K562 treated with DMSO at 1 percent for 12 hours (cell line): ENCODE results near the gene TAS2R19. TPM values are rescaled to one million over a fixed set of nuclear protein-coding genes. Genes with fewer than 3 reads are reported as not detected.

Experiments
- total RNA-seq: library from RNA; unstranded; fragments of 300-600 nt; gene quantifications from 2 replicates; pipeline ENCODE4 v1.2.3, GENCODE V29; 2022; ENCODE audit not compliant: insufficient read depth

Gene TAS2R19, protein sequence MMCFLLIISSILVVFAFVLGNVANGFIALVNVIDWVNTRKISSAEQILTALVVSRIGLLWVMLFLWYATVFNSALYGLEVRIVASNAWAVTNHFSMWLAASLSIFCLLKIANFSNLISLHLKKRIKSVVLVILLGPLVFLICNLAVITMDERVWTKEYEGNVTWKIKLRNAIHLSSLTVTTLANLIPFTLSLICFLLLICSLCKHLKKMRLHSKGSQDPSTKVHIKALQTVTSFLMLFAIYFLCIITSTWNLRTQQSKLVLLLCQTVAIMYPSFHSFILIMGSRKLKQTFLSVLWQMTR
- not detected in 2 replicates for total RNA-seq

GRCh38 chr12:11022520-11022919, at the start of gene TAS2R19:
Gene TAS2R19, minus strand, starts transcription at chr12:11022620. Its CDS starts 49 bp downstream, at chr12:11022571.

DNA sequence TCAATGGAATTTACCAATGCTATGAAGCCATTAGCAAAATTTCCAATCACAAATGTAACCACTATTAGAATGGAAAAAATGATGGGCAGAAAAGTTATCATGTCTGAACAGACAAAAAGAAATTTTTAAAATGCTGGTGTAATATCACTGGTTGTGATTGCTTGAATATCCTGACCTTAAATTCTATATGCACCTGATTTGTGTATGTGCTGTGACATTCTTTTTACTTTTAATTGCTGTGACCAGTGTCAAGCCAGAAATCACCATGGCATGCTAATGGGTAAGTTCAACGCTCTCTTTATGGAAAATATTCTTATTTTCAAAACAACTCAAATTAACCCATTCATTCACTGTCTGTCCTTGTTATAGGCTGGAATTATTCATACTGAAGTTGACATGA, 39.8 kb upstream of the TAS2R19 start, which contains the start of gene TAS2R46:
Gene TAS2R46 (minus strand): TSS at position 101 of the 400 bp plus-strand sequence. CDS start 0 bp downstream, at position 101.

GRCh38 chr12:11031307-11031706, 8.9 kb upstream of the TAS2R19 start, which contains the start of gene TAS2R31:
Gene TAS2R31, minus strand, starts transcription at chr12:11031407. Its CDS starts 72 bp downstream, at chr12:11031335.

DNA sequence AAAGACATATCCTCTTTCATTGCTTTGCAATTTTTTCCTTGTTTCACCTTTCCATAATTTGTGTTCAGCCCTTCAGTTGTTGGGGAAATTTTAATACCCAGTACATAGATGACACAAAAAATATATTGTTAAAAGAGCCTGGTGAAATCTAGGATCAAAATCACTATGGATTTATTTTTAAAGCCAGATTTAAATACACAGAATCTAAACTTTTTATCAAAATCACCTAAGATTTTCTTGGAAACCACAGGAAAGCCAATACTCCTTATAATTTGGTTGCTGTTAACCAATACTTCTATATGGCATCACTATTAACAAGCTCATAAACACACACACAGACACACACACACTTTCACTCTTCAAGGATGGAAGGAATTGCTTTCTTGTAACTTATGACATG, 24.2 kb downstream of the TAS2R19 start, which contains the start of gene TAS2R20:
Gene TAS2R20 (minus strand): TSS at position 101 of the 400 bp plus-strand sequence. CDS start 429 bp downstream, outside the sequence.

DNA sequence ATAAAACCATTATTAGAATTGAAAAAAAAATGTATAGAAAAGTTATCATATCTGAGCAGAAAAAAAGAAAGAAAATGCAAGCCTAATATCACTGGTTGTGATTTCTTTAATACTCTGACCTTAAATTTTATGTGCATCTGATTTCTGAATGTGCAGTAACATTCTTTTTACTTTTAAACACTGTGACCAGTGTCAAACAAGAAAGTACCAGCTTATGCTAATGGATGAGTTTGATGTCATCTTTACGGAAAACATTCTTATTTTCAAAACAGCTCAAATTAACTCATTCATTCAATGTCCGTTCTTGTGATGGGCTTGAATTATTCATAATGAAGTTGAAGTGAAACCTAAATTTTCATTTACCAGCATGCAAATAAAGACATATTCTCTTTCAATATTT, 35.6 kb downstream of the TAS2R19 start, which contains the start of gene TAS2R50:
Gene TAS2R50 (minus strand): TSS at position 101 of the 400 bp plus-strand sequence. CDS start 52 bp downstream, at position 49.

Other genes with a start within 250 kb of the TAS2R19 start
- gene TAS2R7, start 220.0 kb downstream of the TAS2R19 start, total RNA-seq, result not detected in 2 replicates
- gene TAS2R8, start 215.3 kb downstream of the TAS2R19 start, total RNA-seq, result not detected in 2 replicates
- not detected in 2 replicates for gene TAS2R9, start 212.5 kb downstream of the TAS2R19 start, total RNA-seq
- not detected in 2 replicates for gene TAS2R10, start 196.3 kb downstream of the TAS2R19 start, total RNA-seq
- gene PRR4, start 173.1 kb downstream of the TAS2R19 start, total RNA-seq, result not detected in 2 replicates
- 4.3 and 5.0 TPM in 2 replicates for gene PRH1, start 138.4 kb downstream of the TAS2R19 start, total RNA-seq
- not detected in 2 replicates for gene TAS2R13, start 113.1 kb downstream of the TAS2R19 start, total RNA-seq
- gene PRH2, start 93.4 kb downstream of the TAS2R19 start, total RNA-seq, result not detected in 2 replicates
- 0.92 and 0.94 TPM in 2 replicates for gene TAS2R14, start 83.4 kb downstream of the TAS2R19 start, total RNA-seq
- gene TAS2R50, start 35.7 kb downstream of the TAS2R19 start, total RNA-seq, result not detected in 2 replicates
- 0.70 TPM in 1 of 2 replicates, not detected in the other for gene TAS2R20, start 24.3 kb downstream of the TAS2R19 start, total RNA-seq
- gene TAS2R31, start 8.8 kb upstream of the TAS2R19 start, total RNA-seq, result not detected in 2 replicates
- not detected in 2 replicates for gene TAS2R46, start 39.7 kb upstream of the TAS2R19 start, total RNA-seq
- gene TAS2R43, start 69.7 kb upstream of the TAS2R19 start, total RNA-seq, result not detected in 2 replicates
- gene TAS2R30, start 112.0 kb upstream of the TAS2R19 start, total RNA-seq, result not detected in 2 replicates
- 9.1 and 10.7 TPM in 2 replicates for gene SMIM10L1, start 148.6 kb upstream of the TAS2R19 start, total RNA-seq
- not detected in 2 replicates for gene TAS2R42, start 164.3 kb upstream of the TAS2R19 start, total RNA-seq
- not detected in 2 replicates for gene PRB3, start 247.1 kb upstream of the TAS2R19 start, total RNA-seq